Endothelial cell of umbilical vein (primary cell): ENCODE measurements around the gene AKAP14. TPM values are rescaled to one million over a fixed set of nuclear protein-coding genes. Genes with fewer than 3 reads are reported as not detected.
A peak's percentile ranks its signal among the peaks of the same experiment; 100 is the strongest.

ENCODE experiments used
- BruUV-seq: library from RNA; stranded (reverse); fragments of 400-500 nt; replicated peaks from 2 replicates; lab custom pipeline; 2021; lab: Mats Ljungman, UMichigan
- CTCF ChIA-PET: fragments of 300-600, 350-600 bp; sonication (Branson Sonifier 250); formaldehyde crosslinking; loops from one replicate; lab custom pipeline; 2021; ENCODE audit warnings: antibody characterized with exemption, inconsistent platforms; lab: Charles Lee
- POLR2A ChIA-PET: fragments of 300-600, 350-600 bp; sonication (Branson Sonifier 250); formaldehyde crosslinking; loops from one replicate; lab custom pipeline; 2021; ENCODE audit warnings: antibody characterized with exemption, inconsistent platforms; lab: Charles Lee
- DNase-seq: peaks from one replicate; pipeline ENCODE4 v3.0.0-alpha.2; 2011; ENCODE audit warnings: low read depth, low spot score
- FAIRE-seq: peaks from 2 replicates; lab custom pipeline; 2011; peaks lifted over from hg19 to GRCh38; lab: Jason Lieb, UNC
- H2AFZ ChIP-seq: 2 replicates; pipeline ENCODE4 v1.6.0; 2012; ENCODE audit warnings: low read depth, low read length, control low read depth, inconsistent platforms
- H3K27ac ChIP-seq: 2 replicates; pipeline ENCODE4 v1.5.1; 2011; ENCODE audit warnings: low read depth, mild to moderate bottlenecking, control low read depth, low read length, moderate library complexity; ENCODE audit not compliant: insufficient read depth
- H3K27me3 ChIP-seq, 2 experiments: 2 replicates each; pipeline versions ENCODE4 v1.6.0 to v1.6.1; 2011; ENCODE audit warnings: low read length in 2 of 2, mixed read lengths in 1 of 2; ENCODE audit not compliant: control insufficient read depth in 2 of 2, insufficient read depth in 2 of 2
- H3K36me3 ChIP-seq, 2 experiments: 2 replicates in 1 of 2; 3 replicates in 1 of 2; pipeline ENCODE4 v1.5.1; 2011; ENCODE audit warnings: low read length in 2 of 2, mild to moderate bottlenecking in 1 of 2, moderate library complexity in 1 of 2; ENCODE audit not compliant: control insufficient read depth in 2 of 2, insufficient read depth in 2 of 2; ENCODE audit errors: extremely low read depth in 1 of 2
- H3K4me1 ChIP-seq: 3 replicates; pipeline ENCODE4 v1.5.1; 2011; ENCODE audit warnings: mild to moderate bottlenecking, low read length; ENCODE audit not compliant: control insufficient read depth, insufficient read depth; ENCODE audit errors: extremely low read depth
- H3K4me2 ChIP-seq: 2 replicates; pipeline ENCODE4 v1.6.1; 2011; ENCODE audit warnings: low read length, control low read depth, mixed read lengths; ENCODE audit not compliant: insufficient read depth
- H3K4me3 ChIP-seq, 3 experiments: fragments of 200-600 bp in 1 of 3; sonication (generic), shearing (Covaris generic) in 1 of 3; replicated peaks in 1 of 3; 2 replicates each; pipeline ENCODE4 v1.5.1; 2011 to 2016; ENCODE audit warnings: control low read depth in 3 of 3, low read length in 3 of 3, mild to moderate bottlenecking in 2 of 3, inconsistent platforms in 1 of 3, low read depth in 1 of 3, moderate library complexity in 1 of 3; ENCODE audit not compliant: insufficient read depth in 1 of 3
- H3K79me2 ChIP-seq: 2 replicates; pipeline ENCODE4 v1.6.0; 2012; ENCODE audit warnings: low read length, inconsistent platforms; ENCODE audit not compliant: control insufficient read depth, insufficient read depth
- H3K9ac ChIP-seq: replicated peaks from 2 replicates; pipeline ENCODE3; 2011; ENCODE audit warnings: low read length, control low read depth; ENCODE audit not compliant: insufficient read depth; ENCODE audit errors: extremely low read depth
- H3K9me1 ChIP-seq: replicated peaks from 3 replicates; pipeline ENCODE4 v1.6.0; 2011; ENCODE audit warnings: mild to moderate bottlenecking, low read length; ENCODE audit not compliant: control insufficient read depth, insufficient read depth; ENCODE audit errors: extremely low read depth
- H3K9me3 ChIP-seq: replicated peaks from 2 replicates; pipeline ENCODE4 v1.5.1; 2012; ENCODE audit warnings: low read length, inconsistent platforms; ENCODE audit not compliant: control insufficient read depth, insufficient read depth
- H4K20me1 ChIP-seq: replicated peaks from 2 replicates; pipeline ENCODE3; 2011; ENCODE audit warnings: mild to moderate bottlenecking, low read length; ENCODE audit not compliant: control insufficient read depth, insufficient read depth; ENCODE audit errors: extremely low read depth
- EZH2 ChIP-seq: IDR thresholded peaks from 2 replicates; pipeline ENCODE4 v1.6.1; 2012; ENCODE audit warnings: borderline replicate concordance, low read depth, mild to moderate bottlenecking, moderate library complexity, low read length, inconsistent platforms; ENCODE audit not compliant: severe bottlenecking
- FOS ChIP-seq: IDR thresholded peaks from 2 replicates; pipeline ENCODE4 v1.6.1; 2011; ENCODE audit warnings: mild to moderate bottlenecking, low read length, moderate library complexity, borderline replicate concordance; ENCODE audit not compliant: insufficient read depth
- GATA2 ChIP-seq: IDR thresholded peaks from 2 replicates; pipeline ENCODE4 v1.7.0; 2011; ENCODE audit warnings: low read depth, mild to moderate bottlenecking, moderate library complexity, mixed read lengths, low read length; ENCODE audit not compliant: insufficient read length, insufficient read depth
- JUN ChIP-seq: IDR thresholded peaks from 2 replicates; pipeline ENCODE4 v1.6.1; 2011; ENCODE audit warnings: borderline replicate concordance, low read depth; ENCODE audit not compliant: insufficient read length, insufficient read depth
- MYC ChIP-seq: IDR thresholded peaks from one replicate; pipeline ENCODE4 v1.6.1; 2011; ENCODE audit warnings: mild to moderate bottlenecking, low read depth, low read length
- POLR2A ChIP-seq: IDR thresholded peaks from 2 replicates; pipeline ENCODE4 v1.6.1; 2012; ENCODE audit warnings: low read depth, mild to moderate bottlenecking, control low read depth, low read length
- POLR2AphosphoS5 ChIP-seq: IDR thresholded peaks from 2 replicates; pipeline ENCODE4 v1.6.1; 2012; ENCODE audit warnings: low read depth, mild to moderate bottlenecking, control low read depth, low read length, moderate library complexity; ENCODE audit not compliant: insufficient read depth
- dilution Hi-C: fragments of 300-500 bp; cut with MboI; formaldehyde crosslinking; loops from one replicate; pipeline ENCODE4 v1.15.0; 2019; ENCODE audit warnings: low sequenced_read_pairs; ENCODE audit not compliant: extremely low pct_ligation_motif_present
- intact Hi-C: fragments of 100-400 bp; cut with micrococcal nuclease; formaldehyde crosslinking; loops from one replicate; pipeline ENCODE4 v1.10.0; 2022
- polyA plus RNA-seq, 4 experiments: library from polyadenylated mRNA; depleted of rRNA in 3 of 4; stranded (reverse) in 3 of 4; unstranded in 1 of 4; fragments of >200 nt; gene quantifications; 2 replicates each; pipeline versions ENCODE4 v1.2.1 to v1.2.3, GENCODE V29; 2011 to 2012; ENCODE audit warnings: missing spikeins in 1 of 4
- total RNA-seq: library from RNA; stranded (reverse); gene quantifications from 2 replicates; pipeline ENCODE4 v1.2.3, GENCODE V29; 2021
- TF ChIP-seq, protein P1 (sequence below): IDR thresholded peaks from 2 replicates; pipeline ENCODE4 v1.6.1; 2011; ENCODE audit not compliant: insufficient read depth, insufficient read length
- TF ChIP-seq, protein P2 (sequence below), 2 donors: IDR thresholded peaks; 1 replicate in 1 of 2; 2 replicates in 1 of 2; pipeline ENCODE4 v1.5.1; 2011; ENCODE audit warnings: low read length in 2 of 2, mild to moderate bottlenecking in 2 of 2, moderate library complexity in 2 of 2, control low read depth in 1 of 2, inconsistent platforms in 1 of 2, low read depth in 1 of 2; ENCODE audit not compliant: insufficient read depth in 1 of 2; ENCODE audit errors: extremely low read depth in 1 of 2

Gene AKAP14
- total and polyA plus RNA-seq, 2 donors (not counting 3 experiments of a cell fraction or from before 2014, with no cell fraction given) = not detected

DNA sequence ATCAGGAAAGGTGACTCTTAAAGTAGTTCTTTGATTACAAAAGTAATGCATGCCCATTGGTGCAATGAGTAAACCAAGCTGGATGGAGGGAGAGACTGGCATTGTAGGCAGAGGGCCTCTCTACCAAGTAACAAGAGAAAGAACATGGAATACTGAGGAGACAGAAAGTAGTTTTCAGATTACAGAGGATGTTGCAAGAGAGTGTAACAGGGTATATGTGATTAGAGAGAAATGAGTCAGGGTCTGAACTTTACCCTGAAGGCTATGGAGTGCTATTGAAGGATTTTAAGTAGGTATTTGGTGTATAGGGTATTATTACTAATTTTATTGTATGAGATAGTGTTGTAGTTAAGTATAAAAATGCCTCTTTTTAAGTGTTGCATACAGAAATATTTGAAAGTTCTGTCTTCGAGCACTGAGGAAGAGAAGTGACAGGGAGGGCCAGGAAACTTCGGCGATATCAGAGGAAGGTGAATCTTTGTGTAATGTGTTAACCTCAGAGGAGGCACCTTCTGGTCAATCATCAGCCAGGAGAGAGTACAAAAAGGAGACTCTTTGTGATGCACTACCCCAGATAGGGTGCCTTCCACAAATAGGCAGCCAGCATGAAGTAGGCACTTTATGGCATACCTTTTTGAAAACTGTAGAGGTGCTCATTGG lies 39.7 kb downstream of the AKAP14 start:
- BruUV-seq = no TSS peak
- dilution Hi-C loops (no loop called here), intact Hi-C loops (no loop called here)
- TF ChIP-seq, protein P1, sequence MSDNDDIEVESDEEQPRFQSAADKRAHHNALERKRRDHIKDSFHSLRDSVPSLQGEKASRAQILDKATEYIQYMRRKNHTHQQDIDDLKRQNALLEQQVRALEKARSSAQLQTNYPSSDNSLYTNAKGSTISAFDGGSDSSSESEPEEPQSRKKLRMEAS = no peak
- TF ChIP-seq GATA2 (no peak), POLR2AphosphoS5 (no peak), EZH2 (no peak), FOS (no peak), MYC (no peak), POLR2A (no peak), JUN (no peak)
- TF ChIP-seq, protein P2, sequence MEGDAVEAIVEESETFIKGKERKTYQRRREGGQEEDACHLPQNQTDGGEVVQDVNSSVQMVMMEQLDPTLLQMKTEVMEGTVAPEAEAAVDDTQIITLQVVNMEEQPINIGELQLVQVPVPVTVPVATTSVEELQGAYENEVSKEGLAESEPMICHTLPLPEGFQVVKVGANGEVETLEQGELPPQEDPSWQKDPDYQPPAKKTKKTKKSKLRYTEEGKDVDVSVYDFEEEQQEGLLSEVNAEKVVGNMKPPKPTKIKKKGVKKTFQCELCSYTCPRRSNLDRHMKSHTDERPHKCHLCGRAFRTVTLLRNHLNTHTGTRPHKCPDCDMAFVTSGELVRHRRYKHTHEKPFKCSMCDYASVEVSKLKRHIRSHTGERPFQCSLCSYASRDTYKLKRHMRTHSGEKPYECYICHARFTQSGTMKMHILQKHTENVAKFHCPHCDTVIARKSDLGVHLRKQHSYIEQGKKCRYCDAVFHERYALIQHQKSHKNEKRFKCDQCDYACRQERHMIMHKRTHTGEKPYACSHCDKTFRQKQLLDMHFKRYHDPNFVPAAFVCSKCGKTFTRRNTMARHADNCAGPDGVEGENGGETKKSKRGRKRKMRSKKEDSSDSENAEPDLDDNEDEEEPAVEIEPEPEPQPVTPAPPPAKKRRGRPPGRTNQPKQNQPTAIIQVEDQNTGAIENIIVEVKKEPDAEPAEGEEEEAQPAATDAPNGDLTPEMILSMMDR (IDR thresholded peaks at IDR 0.05; ENCODE audit: extremely low read depth in 1 of 2, insufficient read depth in 1 of 2, low read depth in 1 of 2, low read length in 2 of 2) = no peak
- no peak overlapping the region for H3K27ac ChIP-seq
- H3K79me2 ChIP-seq = no peaks in the 10 kb centered on the region
- FAIRE-seq = peak; percentile 12
- ChIA-PET CTCF (no interaction called here), POLR2A (no interaction called here)
- no peak overlapping the region for H3K4me2 ChIP-seq
- H3K9me3 ChIP-seq = no peaks in the 10 kb centered on the region
- no peaks in the 10 kb centered on the region for H3K27me3 ChIP-seq
- no peaks in the 10 kb centered on the region for H3K9me1 ChIP-seq
- H3K4me3 ChIP-seq = no peak overlapping the region
- H3K36me3 ChIP-seq = peaks cover 0 to 4% of the 10 kb centered on the region in 2 experiments
- DNase-seq = no peak
- no peaks in the 10 kb centered on the region for H4K20me1 ChIP-seq
- no peak overlapping the region for H3K9ac ChIP-seq
- H2AFZ ChIP-seq = no peak overlapping the region
- H3K4me1 ChIP-seq = no peaks in the 10 kb centered on the region
